HG03457 (cell line): Measurements from ENCODE around the gene ANKRD53.

ENCODE experiments used
- ATAC-seq: cut with Tn5 transposase; IDR thresholded peaks from one replicate; pipeline ENCODE4 v1.9.1; 2021; ENCODE audit warnings: moderate number of reproducible peaks; ENCODE audit not compliant: unreplicated experiment

Gene ANKRD53

GRCh38 chr2:70964133-70964532 is 14.3 kb upstream of the ANKRD53 start:
- no peak for ATAC-seq

DNA sequence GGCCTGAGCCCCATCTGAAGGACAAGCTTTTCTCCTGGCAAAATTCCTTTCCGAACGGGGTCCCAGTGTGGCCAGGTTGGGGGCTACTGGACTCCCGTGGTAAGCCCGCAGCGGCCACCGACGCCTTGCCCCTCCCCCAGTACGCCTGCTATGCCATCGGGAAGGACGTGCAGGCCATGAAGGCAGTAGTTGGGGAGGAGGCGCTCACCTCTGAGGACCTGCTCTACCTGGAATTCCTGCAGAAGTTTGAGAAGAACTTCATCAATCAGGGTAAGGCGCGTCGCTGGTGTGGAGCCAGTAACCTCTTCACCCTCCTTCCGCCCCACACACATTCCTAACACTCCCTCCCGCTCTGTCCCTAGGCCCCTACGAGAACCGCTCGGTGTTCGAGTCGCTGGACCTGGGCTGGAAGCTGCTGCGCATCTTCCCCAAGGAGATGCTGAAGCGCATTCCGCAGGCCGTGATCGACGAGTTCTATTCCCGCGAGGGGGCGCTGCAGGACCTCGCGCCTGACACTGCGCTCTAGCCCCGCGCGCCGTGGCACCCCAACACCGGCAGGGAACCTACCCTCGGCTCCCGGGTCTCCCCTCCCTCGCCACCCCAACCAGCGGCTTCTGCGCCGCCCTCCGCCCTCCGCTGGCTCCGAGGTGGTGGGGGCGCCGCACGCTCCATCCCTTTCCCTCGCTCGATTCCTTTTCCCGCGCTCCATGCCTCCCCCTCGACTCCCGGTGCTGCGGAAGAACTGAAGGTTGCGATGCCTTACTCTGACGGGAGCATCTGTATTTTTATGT is 13.6 kb upstream of the ANKRD53 start:
- peak; percentile 52 for ATAC-seq

DNA sequence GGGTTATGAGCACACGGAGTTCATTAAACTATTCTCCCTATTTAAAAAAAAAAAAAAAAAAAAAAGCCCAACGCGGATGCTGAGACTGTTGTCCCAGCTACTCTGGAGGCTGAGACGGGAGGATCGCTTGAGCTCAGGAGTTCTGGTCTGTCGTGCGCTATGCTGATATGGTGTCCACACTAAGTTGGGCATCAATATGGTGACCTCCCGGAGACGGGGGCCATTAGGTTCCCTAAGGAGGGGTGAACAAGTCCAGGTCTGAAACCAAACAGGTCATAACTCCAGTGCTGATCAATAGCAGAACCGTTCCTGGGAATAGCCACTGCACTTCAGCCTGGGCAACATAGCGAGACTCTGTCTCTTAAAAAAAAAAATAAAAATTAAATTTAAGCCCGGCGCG is 12.9 kb upstream of the ANKRD53 start:
- ATAC-seq: no peak

DNA sequence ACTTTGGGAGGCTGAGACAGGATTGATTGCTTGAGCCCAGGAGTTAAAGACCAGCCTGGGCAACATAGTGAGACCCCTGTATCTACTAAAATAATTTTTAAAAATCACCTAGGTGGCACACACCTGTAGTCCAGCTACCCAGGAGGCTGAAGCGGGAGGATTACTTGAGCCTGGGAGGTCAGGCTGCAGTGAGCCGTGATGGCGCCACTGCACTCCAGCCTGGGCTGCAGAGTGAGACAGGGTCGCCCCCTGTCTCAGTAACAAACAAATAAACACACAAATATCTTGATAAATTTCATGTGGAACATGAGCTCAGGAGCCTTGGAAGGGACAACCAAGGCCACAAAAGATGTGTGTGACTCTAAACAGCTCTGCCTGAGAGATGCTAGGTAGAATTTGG is 11.7 kb upstream of the ANKRD53 start:
- no peak for ATAC-seq

GRCh38 chr2:70967189-70967588 is 11.2 kb upstream of the ANKRD53 start:
- ATAC-seq: no peak

DNA sequence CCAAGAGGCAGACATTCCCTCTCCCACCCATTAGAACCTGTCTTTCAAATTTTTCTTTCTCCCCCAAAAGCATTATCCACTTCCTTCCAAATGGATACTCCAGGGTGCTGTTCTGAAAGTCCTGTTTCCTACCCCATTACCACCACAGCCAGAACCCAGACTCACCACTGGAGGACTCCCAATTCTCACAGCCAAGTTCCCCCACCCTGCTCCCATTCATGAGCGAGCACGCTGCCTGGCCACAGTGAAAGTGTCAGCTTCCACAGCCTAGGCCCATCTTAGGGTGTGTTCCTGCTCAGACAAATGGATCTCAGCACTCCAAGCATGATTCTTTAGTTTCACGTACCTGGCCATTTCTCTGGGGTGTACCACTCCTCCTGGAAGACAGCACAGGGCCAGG is 3.8 kb upstream of the ANKRD53 start:
- ATAC-seq: no peak

- no peak for ATAC-seq
Measured at GRCh38 chr2:70975237-70975636, 3.2 kb upstream of the ANKRD53 start.

GRCh38 chr2:70977605-70978205 is 725 bp upstream of the ANKRD53 start:
- no peak for ATAC-seq

- no peak for ATAC-seq
Measured at GRCh38 chr2:70979180-70979488, 704 bp downstream of the ANKRD53 start.

DNA sequence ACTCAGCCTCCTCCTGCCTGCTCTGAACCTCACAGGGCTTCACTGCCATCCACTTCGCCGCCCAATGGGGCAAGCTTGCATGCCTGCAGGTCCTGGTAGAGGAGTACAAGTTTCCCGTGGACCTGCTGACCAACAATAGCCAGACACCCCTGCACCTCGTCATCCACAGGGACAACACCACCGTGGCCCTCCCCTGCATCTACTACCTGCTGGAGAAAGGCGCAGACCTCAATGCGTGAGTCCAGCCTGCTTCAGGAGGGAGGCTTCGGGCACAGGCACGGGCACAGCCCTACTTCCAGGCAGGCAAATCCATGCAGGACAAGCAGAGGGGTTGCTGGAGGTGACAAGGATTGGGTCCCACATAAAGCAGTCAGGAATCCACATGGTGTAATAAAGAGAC is 1.2 kb downstream of the ANKRD53 start:
- ATAC-seq: no peak

DNA sequence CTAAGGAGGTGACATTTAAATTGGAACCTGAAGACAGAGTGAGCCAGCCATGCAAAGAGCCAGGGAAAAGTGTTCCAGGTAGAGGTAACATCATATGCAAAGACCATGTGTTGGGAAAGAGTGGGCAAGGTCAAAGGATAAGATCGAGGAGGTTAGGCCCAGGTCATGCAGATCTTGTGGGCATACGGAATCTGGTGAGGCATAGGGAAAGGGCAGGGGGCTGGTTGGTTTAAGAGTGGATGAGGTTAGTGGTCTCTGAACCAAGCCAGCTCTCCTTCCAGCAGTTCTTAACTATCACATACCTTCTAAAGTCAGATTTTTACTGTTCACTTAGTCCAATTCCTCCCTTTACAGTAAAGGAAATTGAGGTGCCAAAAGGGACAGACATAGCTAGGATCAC is 3.0 kb downstream of the ANKRD53 start:
- no peak for ATAC-seq

- no peak for ATAC-seq
Measured at GRCh38 chr2:70981866-70982810, 3.7 kb downstream of the ANKRD53 start.

GRCh38 chr2:70982971-70983370 is 4.5 kb downstream of the ANKRD53 start:
- ATAC-seq: no peak

DNA sequence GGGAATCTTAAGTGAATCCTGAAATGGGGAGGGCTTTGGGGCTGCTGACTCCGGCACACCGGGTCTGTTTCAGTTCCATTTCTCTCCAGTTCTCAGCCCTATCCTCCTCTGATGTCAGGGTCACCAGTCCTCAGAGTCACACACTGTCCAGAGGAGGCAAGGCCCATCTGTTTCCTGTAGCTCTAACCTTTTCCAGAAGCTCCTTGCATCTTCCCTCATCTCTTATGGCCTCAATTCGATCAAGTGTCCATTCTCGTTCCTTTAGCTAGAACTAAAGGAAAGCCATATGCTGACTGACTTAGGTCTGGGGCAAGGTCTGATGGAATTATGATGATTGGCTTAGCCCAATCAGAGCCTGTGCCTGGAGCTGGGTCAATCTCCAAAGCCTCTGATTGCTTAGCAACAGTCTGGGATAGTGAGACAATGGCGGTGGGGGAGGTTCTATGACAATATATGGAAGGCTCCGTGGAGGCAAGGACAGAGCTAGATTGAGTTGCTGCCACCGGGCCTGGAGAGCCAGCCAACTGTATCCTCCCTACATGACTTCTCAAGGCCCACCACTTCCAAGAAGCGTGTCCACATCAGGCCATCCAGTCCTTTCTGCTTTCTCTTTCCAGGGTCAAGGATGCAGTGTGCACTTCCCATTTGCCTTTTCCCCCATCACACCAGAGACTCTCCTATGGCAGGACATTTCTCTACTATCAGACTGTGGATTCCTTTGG is 5.2 kb downstream of the ANKRD53 start:
- ATAC-seq: no peak

DNA sequence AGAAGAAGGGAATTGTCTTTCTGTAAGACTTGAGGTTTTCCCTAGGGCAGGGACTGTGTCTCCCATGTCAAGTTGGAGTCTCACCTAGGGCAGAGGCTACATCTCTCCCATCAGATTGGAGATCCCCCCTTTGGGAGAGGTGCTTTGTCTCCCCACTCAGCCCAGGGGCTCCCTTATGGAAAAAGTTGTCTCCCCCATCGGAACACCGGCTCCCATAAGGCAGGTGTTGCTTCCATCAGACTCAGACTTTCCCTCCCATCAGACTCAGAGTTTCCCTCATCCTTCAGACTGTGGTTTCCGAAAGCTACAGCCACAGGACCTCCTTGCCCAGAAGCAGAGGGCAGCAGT is 5.8 kb downstream of the ANKRD53 start:
- ATAC-seq: no peak

- ATAC-seq: peak; percentile 84
Measured at GRCh38 chr2:70984576-70985282, 6.3 kb downstream of the ANKRD53 start.

DNA sequence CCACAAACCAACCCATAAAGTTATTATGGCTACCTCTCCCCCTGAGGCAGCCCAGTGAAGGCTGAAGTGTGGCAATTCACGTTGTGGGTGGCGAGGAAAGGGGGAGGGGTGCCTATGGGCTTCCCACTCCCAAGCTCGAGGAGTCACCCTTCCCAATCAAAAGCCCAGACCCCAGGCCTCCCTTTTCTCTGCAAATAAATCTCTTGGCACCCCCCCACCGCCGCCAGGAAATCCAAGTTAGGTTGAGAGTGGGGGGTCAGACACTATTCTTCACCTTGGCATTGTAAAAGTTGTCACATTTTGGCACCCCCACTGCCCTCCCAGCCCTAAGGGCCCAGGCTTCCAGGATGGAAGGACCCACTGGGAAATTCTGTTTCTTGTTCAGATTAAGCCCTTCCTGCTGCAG is 6.9 kb downstream of the ANKRD53 start:
- no peak for ATAC-seq

DNA sequence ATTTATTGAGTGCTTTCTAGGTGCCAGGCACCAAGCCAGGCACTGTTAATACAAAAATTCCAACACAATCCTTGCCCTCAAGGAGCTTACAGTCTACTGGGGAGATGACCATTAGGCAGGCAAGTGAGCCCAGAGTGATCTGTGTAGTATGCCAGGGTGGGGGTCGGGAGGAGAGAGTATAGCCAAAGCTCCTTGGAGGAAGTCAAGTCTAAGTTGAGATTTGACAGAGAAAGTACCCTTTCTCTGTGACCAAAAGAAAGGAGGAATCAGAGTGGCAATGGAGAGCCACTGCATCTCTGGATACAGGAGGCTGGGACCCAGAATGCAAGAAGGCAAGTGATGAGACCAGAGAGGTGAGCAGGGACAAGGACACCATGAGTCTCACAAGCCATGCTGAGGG is 7.5 kb downstream of the ANKRD53 start:
- ATAC-seq: no peak

DNA sequence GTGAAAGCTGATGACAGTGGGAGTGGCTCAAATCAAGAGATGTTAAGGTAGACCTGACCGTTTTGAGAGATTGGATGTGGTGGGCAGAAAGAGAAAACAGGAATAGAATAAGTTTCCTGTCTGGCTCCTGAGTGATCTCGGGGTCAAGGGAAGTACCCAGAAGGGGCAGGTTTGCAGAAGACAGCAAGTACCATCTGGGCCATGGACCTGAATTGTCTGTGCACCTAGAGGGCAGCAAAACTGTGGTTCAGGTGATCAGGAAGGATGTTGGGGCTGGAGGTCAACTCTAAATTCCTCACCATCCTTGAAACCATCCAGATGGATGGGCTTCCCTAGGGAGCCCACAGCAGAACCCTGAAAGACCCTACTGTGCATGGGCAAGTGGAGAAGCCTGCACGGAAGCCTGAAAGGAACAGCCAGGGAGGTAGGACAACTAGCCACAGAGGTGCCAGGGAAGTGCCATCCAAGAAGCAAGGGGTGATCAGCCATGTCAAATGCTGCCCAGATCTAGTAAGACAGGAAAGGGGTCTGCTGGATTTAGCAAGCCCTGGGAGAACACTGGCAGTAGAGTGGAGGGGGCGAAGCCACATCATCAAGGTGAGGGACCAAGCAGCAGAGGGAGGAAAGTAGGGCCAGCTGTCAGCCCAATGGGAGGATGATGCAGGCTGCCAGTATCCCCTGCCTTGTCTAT is 8.2 kb downstream of the ANKRD53 start:
- ATAC-seq: no peak

DNA sequence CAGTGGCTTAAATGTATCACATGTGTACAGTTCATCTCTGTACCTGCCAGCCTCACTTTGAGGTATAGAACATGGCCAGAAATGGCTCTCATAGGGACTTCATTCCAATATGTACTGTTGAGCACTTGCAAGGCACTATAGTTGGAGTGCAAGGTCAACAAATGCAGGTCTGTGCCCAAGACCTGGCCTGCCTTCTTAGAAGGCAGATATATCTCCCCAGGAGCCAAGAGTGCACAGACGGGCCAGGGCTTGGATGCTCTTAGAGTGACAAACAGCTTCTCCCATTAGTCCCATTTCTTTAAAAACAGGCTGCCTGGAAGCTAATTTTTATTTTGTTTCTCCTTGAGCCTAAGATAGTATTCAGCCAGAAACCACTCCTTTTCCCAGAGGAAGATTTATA is 9.0 kb downstream of the ANKRD53 start:
- ATAC-seq: no peak
